Measurements from ENCODE around the gene ATP8A2.
"Not testable (repeated sequence)": the region's sequence is repeated elsewhere in the genome, so short reads cannot be mapped to it uniquely, and the experiment has no call there.

The ATP8A2 gene

GRCh38 chr13:25529425-25529824, 157.7 kb downstream of the ATP8A2 start:
- no peak overlapping the region for H3K27ac ChIP-seq
- no peak for TF ChIP-seq ZFX (IDR thresholded peaks at IDR 0.05; ENCODE audit: borderline replicate concordance)
- TF ChIP-seq, protein P1, sequence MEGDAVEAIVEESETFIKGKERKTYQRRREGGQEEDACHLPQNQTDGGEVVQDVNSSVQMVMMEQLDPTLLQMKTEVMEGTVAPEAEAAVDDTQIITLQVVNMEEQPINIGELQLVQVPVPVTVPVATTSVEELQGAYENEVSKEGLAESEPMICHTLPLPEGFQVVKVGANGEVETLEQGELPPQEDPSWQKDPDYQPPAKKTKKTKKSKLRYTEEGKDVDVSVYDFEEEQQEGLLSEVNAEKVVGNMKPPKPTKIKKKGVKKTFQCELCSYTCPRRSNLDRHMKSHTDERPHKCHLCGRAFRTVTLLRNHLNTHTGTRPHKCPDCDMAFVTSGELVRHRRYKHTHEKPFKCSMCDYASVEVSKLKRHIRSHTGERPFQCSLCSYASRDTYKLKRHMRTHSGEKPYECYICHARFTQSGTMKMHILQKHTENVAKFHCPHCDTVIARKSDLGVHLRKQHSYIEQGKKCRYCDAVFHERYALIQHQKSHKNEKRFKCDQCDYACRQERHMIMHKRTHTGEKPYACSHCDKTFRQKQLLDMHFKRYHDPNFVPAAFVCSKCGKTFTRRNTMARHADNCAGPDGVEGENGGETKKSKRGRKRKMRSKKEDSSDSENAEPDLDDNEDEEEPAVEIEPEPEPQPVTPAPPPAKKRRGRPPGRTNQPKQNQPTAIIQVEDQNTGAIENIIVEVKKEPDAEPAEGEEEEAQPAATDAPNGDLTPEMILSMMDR (IDR thresholded peaks at IDR 0.05): no peak

DNA sequence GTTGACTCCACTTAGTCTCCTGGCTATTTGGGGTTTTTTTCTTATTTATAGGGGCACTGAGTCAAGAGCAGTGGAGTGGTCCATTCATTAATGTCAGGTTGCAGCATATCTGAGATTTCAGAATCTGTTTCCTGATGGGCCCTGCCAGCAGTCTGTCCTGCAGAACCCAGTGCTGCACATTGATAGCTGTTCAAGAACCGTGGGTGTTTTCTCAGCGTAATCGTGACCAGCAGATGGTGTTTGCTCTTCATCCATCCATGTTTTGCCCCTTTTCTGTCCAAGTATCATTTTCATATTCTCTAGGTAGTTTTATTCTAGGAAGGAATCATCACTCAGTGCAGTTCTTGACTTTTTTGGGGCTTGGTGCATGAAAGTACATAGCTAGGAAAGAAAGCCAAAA, 166.5 kb downstream of the ATP8A2 start:
- H3K27ac ChIP-seq: no peak overlapping the region
- TF ChIP-seq, protein P1 (IDR thresholded peaks at IDR 0.05): no peak
- TF ChIP-seq ZFX (IDR thresholded peaks at IDR 0.05; ENCODE audit: borderline replicate concordance): no peak

DNA sequence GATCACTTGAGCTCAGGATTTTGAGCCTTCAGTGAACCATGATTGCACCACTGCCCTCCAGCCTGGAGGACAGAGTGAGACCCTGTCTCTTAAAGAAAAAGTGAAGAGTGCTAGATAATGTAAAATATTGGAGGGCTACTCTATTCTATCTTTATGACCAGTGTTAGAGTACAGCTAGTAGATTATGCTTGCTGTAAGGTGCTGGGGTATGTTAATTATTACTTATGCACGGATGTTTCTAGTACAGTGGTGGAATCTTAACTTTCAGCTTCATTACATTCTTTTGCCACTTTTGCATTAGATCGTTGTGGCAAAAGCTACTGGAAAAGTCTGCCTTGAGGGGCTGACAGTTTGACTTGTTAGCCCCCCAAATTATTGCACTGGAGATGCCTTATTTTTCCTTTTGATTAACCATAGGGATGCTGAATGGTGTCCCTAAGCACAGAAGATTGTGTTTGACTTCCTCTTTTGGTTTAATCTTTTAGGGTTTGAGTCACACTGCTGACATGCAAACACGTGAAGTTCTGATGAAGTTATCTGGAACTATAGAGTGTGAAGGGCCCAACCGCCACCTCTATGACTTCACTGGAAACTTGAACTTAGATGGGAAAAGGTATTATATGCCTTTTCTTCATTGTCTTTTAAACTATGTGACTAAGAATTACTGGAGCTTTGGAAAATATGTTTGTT, 169.8 kb downstream of the ATP8A2 start:
- no peak for TF ChIP-seq ZFX (IDR thresholded peaks at IDR 0.05; ENCODE audit: borderline replicate concordance)
- TF ChIP-seq, protein P1 (IDR thresholded peaks at IDR 0.05): no peak

GRCh38 chr13:25548991-25549390, 177.2 kb downstream of the ATP8A2 start:
- H3K27ac ChIP-seq: not testable (repeated sequence)

More for the DNA sequence above, 169.8 kb downstream of the ATP8A2 start:
- no peak overlapping the region for H3K27ac ChIP-seq

- no peak overlapping the region for H3K27ac ChIP-seq
- TF ChIP-seq, protein P1 (IDR thresholded peaks at IDR 0.05): no peak
- no peak for TF ChIP-seq ZFX (IDR thresholded peaks at IDR 0.05; ENCODE audit: borderline replicate concordance)
These were observed 190.0 kb downstream of the ATP8A2 start for GRCh38 chr13:25561812-25562211.

GRCh38 chr13:25570185-25570584, 198.4 kb downstream of the ATP8A2 start:
- H3K27ac ChIP-seq: no peak overlapping the region
- TF ChIP-seq, protein P1 (IDR thresholded peaks at IDR 0.05): no peak
- TF ChIP-seq ZFX (IDR thresholded peaks at IDR 0.05; ENCODE audit: borderline replicate concordance): no peak

- H3K27ac ChIP-seq: no peak overlapping the region
- TF ChIP-seq, protein P1 (IDR thresholded peaks at IDR 0.05): no peak
- no peak for TF ChIP-seq ZFX (IDR thresholded peaks at IDR 0.05; ENCODE audit: borderline replicate concordance)
These were observed 199.5 kb downstream of the ATP8A2 start for GRCh38 chr13:25571237-25571636.

DNA sequence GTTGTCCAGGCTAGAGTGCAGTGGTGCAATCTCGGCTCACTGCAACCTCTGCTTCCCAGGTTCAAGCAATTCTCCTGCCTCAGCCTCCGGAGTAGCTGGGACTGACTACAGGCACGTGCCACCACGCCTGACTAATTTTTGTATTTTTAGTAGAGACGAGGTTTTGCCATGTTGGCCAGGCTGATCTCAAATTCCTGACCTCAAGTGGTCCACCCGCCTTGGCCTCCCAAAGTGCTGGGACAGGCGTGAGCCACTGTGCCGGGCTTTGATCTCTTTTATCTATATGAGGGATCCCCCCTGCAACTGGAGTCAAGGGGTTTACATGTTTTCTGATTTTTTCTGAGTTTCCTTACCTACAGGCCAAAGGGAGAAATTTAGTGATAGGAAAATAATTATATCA, 200.4 kb downstream of the ATP8A2 start:
- H3K27ac ChIP-seq: not testable (repeated sequence)

Measured in 22Rv1 (cell line).